GM23338 (cell line): Measurements from ENCODE around the gene TMEM8B. TPM values are rescaled to one million over a fixed set of nuclear protein-coding genes. Genes with fewer than 3 reads are reported as not detected.

Experiments
- ATAC-seq: fragments of 200-7000 bp; cut with Tn5 transposase; 3 replicates; pipeline ENCODE4 v1.9.1; 2020
- DNase-seq: peaks from one replicate; pipeline ENCODE4 v3.0.0-alpha.2; 2015; ENCODE audit warnings: low spot score
- H2AFZ ChIP-seq: fragments of 200-600 bp; sonication (generic); 2 replicates; pipeline ENCODE4 v1.8.0; 2016; ENCODE audit warnings: antibody characterized with exemption, mild to moderate bottlenecking, moderate library complexity
- H3F3A ChIP-seq: fragments of 200-600 bp; sonication (generic); replicated peaks from 2 replicates; pipeline ENCODE4 v1.8.0; 2017; ENCODE audit warnings: antibody characterized with exemption, mixed run types, low read depth
- H3K27ac ChIP-seq: fragments of 200-600 bp; sonication (generic); 2 replicates; pipeline ENCODE4 v1.6.1; 2016; ENCODE audit warnings: low read depth
- H3K27me3 ChIP-seq: fragments of 200-600 bp; sonication (generic); 2 replicates; pipeline ENCODE4 v1.8.0; 2016; ENCODE audit warnings: mild to moderate bottlenecking, mixed run types, moderate library complexity; ENCODE audit not compliant: insufficient read depth
- H3K36me3 ChIP-seq: fragments of 200-600 bp; sonication (generic); 2 replicates; pipeline ENCODE4 v1.8.0; 2016; ENCODE audit warnings: mild to moderate bottlenecking; ENCODE audit not compliant: insufficient read depth
- H3K4me1 ChIP-seq: fragments of 200-600 bp; sonication (generic); 2 replicates; pipeline ENCODE4 v1.8.0; 2016; ENCODE audit warnings: mild to moderate bottlenecking, moderate library complexity; ENCODE audit not compliant: insufficient read depth
- H3K4me2 ChIP-seq: fragments of 200-600 bp; sonication (generic); 2 replicates; pipeline ENCODE4 v1.7.1; 2017; ENCODE audit warnings: mixed run types
- H3K4me3 ChIP-seq: fragments of 200-600 bp; sonication (generic); 2 replicates; pipeline ENCODE4 v1.6.1; 2016; ENCODE audit warnings: mixed run types
- H3K79me2 ChIP-seq: fragments of 200-600 bp; sonication (generic); replicated peaks from 2 replicates; pipeline ENCODE4 v1.8.0; 2017; ENCODE audit warnings: mild to moderate bottlenecking; ENCODE audit not compliant: insufficient read depth
- H3K9me2 ChIP-seq: fragments of 200-600 bp; sonication (generic); 2 replicates; pipeline ENCODE4 v1.8.0; 2017; ENCODE audit not compliant: insufficient read depth
- H4K20me1 ChIP-seq: fragments of 200-600 bp; sonication (generic); replicated peaks from 2 replicates; pipeline ENCODE4 v1.8.0; 2017; ENCODE audit warnings: mild to moderate bottlenecking; ENCODE audit not compliant: insufficient read depth
- H3K27ac Mint-ChIP-seq: 2 replicates; pipeline ENCODE4 v1.8.0; 2020; ENCODE audit warnings: inconsistent platforms, mild to moderate bottlenecking, moderate library complexity, mixed read lengths
- H3K27me3 Mint-ChIP-seq: 3 replicates; pipeline ENCODE4 v1.8.0; 2022; ENCODE audit warnings: low read depth, mild to moderate bottlenecking, moderate library complexity, mixed read lengths, inconsistent platforms; ENCODE audit not compliant: insufficient read depth, poor library complexity
- H3K36me3 Mint-ChIP-seq: 3 replicates; pipeline ENCODE4 v1.8.0; 2021; ENCODE audit warnings: low read depth, mild to moderate bottlenecking, inconsistent platforms, moderate library complexity, mixed read lengths
- H3K4me1 Mint-ChIP-seq: 3 replicates; pipeline ENCODE4 v1.8.0; 2020; ENCODE audit warnings: mild to moderate bottlenecking, inconsistent platforms, mixed read lengths
- H3K4me3 Mint-ChIP-seq: 3 replicates; pipeline ENCODE4 v1.8.0; 2021; ENCODE audit warnings: moderate library complexity, mild to moderate bottlenecking, inconsistent platforms, mixed read lengths
- H3K9me3 Mint-ChIP-seq: 3 replicates; pipeline ENCODE4 v1.8.0; 2020; ENCODE audit warnings: moderate library complexity, mild to moderate bottlenecking, inconsistent platforms, mixed read lengths
- CREB1 ChIP-seq: fragments of 250-450 bp; sonication (Bioruptor Pico); IDR thresholded peaks from 2 replicates; pipeline ENCODE4 v1.5.0; 2020; ENCODE audit warnings: low read depth, mild to moderate bottlenecking, moderate library complexity
- EZH2 ChIP-seq: fragments of 200-600 bp; sonication (generic); IDR thresholded peaks from one replicate; pipeline ENCODE4 v1.8.0; 2017; ENCODE audit warnings: antibody characterized with exemption, mild to moderate bottlenecking, low read depth; ENCODE audit not compliant: unreplicated experiment
- EZH2phosphoT487 ChIP-seq: fragments of 200-600 bp; sonication (generic); IDR thresholded peaks from one replicate; pipeline ENCODE4 v1.8.1; 2018; ENCODE audit warnings: antibody characterized with exemption; ENCODE audit not compliant: unreplicated experiment
- STAT1 ChIP-seq: IDR thresholded peaks from one replicate; pipeline ENCODE4 v1.6.1; 2016; ENCODE audit warnings: antibody characterized with exemption; ENCODE audit not compliant: unreplicated experiment
- ZNF331 ChIP-seq: fragments of 250-450 bp; sonication (Bioruptor Pico); IDR thresholded peaks from 2 replicates; pipeline ENCODE4 v1.5.0; 2020; ENCODE audit warnings: low read depth, mild to moderate bottlenecking, moderate library complexity
- polyA plus RNA-seq: library from polyadenylated mRNA; unstranded; fragments of >200 nt; fragmentation: Nextera tagmentation; extraction: Ambion mirVana; gene quantifications from 2 replicates; pipeline ENCODE4 v1.2.1, GENCODE V29; 2016
- total RNA-seq: library from RNA; depleted of rRNA; stranded (reverse); fragments of >200 nt; shearing (Covaris generic); gene quantifications from 2 replicates; pipeline ENCODE4 v1.2.3, GENCODE V29; 2014
- TF ChIP-seq, protein P1 (sequence below): fragments of 250-450 bp; sonication (Bioruptor Pico); IDR thresholded peaks from 2 replicates; pipeline ENCODE4 v1.5.0; 2020; ENCODE audit warnings: mild to moderate bottlenecking, moderate library complexity

Gene TMEM8B
- total and polyA plus RNA-seq, 2 experiments from 2014 or later = 4.2 to 5.5 TPM

DNA sequence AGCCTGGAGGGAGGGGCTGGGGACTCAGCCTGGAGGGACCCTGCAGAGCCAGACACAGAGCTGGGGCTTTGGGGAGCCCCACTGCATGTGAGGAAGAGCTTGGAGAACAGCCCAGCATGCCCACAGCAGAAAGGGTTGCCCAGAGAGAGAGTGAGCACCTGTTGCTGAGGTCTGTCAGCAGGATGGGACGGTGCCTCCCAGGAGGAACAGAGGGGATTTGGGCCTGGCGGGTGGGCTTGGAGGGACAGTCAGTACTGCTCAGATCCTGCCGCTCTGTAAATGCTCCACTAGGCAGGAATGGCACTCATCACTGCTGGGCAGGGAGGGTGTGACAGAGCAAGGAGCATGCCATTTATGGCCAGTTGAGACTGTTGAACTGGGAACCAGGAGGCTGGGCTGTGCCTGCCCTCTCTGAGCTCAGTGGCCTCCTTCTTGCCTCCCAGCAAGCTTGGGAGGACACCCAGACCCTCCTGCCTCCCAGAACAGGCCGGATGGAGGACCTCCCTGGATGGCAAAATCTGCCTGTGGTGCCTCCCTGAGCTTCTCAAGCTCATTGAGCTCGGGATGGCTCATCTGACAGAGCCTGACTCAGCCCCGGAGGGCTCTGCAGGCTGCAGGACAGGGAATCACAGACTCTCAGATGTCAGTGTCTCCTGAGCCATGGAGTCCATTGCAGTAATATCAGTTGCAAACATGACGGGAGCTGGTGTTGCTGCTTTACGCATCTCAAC is 76.2 kb downstream of the TMEM8B start:
- peaks cover 12% of the 10 kb centered on the region for H3K27me3 Mint-ChIP-seq
- H3K36me3 Mint-ChIP-seq = no peaks in the 10 kb centered on the region
- ATAC-seq = no peak
- no peaks in the 10 kb centered on the region for H4K20me1 ChIP-seq
- H3K4me1 Mint-ChIP-seq = peaks cover 49% of the 10 kb centered on the region
- DNase-seq = no peak
- H2AFZ ChIP-seq = no peak overlapping the region; the same call in 1 of the 2 replicates
- no peaks in the 10 kb centered on the region for H3K36me3 ChIP-seq
- no peaks in the 10 kb centered on the region for H3K9me2 ChIP-seq
- peaks cover 20% of the 10 kb centered on the region for H3K4me1 ChIP-seq
- H3K9me3 Mint-ChIP-seq = no peaks in the 10 kb centered on the region
- no peaks in the 10 kb centered on the region for H3F3A ChIP-seq
- H3K4me3 ChIP-seq = no peak overlapping the region
- H3K27me3 ChIP-seq = no peaks in the 10 kb centered on the region
- no peaks in the 10 kb centered on the region for H3K79me2 ChIP-seq
- no peak overlapping the region for H3K27ac Mint-ChIP-seq
- no peak overlapping the region for H3K4me2 ChIP-seq
- no peak overlapping the region for H3K27ac ChIP-seq
- no peak overlapping the region for H3K4me3 Mint-ChIP-seq
- TF ChIP-seq, protein P1, sequence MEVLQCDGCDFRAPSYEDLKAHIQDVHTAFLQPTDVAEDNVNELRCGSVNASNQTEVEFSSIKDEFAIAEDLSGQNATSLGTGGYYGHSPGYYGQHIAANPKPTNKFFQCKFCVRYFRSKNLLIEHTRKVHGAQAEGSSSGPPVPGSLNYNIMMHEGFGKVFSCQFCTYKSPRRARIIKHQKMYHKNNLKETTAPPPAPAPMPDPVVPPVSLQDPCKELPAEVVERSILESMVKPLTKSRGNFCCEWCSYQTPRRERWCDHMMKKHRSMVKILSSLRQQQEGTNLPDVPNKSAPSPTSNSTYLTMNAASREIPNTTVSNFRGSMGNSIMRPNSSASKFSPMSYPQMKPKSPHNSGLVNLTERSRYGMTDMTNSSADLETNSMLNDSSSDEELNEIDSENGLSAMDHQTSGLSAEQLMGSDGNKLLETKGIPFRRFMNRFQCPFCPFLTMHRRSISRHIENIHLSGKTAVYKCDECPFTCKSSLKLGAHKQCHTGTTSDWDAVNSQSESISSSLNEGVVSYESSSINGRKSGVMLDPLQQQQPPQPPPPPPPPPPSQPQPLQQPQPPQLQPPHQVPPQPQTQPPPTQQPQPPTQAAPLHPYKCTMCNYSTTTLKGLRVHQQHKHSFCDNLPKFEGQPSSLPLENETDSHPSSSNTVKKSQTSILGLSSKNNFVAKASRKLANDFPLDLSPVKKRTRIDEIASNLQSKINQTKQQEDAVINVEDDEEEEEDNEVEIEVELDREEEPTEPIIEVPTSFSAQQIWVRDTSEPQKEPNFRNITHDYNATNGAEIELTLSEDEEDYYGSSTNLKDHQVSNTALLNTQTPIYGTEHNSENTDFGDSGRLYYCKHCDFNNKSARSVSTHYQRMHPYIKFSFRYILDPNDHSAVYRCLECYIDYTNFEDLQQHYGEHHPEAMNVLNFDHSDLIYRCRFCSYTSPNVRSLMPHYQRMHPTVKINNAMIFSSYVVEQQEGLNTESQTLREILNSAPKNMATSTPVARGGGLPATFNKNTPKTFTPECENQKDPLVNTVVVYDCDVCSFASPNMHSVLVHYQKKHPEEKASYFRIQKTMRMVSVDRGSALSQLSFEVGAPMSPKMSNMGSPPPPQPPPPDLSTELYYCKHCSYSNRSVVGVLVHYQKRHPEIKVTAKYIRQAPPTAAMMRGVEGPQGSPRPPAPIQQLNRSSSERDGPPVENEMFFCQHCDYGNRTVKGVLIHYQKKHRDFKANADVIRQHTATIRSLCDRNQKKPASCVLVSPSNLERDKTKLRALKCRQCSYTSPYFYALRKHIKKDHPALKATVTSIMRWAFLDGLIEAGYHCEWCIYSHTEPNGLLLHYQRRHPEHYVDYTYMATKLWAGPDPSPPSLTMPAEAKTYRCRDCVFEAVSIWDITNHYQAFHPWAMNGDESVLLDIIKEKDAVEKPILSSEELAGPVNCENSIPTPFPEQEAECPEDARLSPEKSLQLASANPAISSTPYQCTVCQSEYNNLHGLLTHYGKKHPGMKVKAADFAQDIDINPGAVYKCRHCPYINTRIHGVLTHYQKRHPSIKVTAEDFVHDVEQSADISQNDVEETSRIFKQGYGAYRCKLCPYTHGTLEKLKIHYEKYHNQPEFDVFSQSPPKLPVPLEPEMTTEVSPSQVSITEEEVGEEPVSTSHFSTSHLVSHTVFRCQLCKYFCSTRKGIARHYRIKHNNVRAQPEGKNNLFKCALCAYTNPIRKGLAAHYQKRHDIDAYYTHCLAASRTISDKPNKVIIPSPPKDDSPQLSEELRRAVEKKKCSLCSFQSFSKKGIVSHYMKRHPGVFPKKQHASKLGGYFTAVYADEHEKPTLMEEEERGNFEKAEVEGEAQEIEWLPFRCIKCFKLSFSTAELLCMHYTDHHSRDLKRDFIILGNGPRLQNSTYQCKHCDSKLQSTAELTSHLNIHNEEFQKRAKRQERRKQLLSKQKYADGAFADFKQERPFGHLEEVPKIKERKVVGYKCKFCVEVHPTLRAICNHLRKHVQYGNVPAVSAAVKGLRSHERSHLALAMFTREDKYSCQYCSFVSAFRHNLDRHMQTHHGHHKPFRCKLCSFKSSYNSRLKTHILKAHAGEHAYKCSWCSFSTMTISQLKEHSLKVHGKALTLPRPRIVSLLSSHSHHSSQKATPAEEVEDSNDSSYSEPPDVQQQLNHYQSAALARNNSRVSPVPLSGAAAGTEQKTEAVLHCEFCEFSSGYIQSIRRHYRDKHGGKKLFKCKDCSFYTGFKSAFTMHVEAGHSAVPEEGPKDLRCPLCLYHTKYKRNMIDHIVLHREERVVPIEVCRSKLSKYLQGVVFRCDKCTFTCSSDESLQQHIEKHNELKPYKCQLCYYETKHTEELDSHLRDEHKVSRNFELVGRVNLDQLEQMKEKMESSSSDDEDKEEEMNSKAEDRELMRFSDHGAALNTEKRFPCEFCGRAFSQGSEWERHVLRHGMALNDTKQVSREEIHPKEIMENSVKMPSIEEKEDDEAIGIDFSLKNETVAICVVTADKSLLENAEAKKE (CRISPR knock-in tag) = no peak
- no peak for TF ChIP-seq EZH2

DNA sequence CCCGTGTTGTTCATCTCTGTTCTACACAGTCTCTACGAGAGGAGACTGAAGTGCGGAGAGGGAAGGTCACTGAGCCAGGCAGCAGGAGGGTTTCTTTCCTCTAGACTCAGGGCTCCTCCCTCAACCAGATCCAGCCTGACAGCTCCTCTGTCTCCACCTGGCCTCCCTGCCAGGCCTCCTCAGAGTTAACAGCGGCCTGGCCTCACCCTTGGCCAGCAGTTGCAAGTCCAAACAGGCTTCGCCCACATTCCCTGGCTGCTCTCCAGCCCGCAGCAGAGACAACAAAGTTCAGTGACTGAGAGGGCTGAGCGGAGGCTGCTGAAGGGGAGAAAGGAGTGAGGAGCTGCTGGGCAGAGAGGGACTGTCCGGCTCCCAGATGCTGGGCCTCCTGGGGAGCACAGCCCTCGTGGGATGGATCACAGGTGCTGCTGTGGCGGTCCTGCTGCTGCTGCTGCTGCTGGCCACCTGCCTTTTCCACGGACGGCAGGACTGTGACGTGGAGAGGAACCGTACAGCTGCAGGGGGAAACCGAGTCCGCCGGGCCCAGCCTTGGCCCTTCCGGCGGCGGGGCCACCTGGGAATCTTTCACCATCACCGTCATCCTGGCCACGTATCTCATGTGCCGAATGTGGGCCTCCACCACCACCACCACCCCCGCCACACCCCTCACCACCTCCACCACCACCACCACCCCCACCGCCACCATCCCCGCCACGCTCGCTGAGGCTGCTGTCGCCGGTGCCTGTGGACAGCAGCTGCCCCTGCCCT is 77.1 kb downstream of the TMEM8B start, which contains the start of gene HRCT1:
Gene HRCT1, plus strand, starts transcription at position 291 of the 768 bp plus-strand sequence. Its CDS starts 86 bp downstream, at position 377.
- TF ChIP-seq EZH2 (no peak), CREB1 (no peak), EZH2phosphoT487 (no peak), STAT1 (no peak), ZNF331 (CRISPR knock-in tag) (no peak)
- Histone ChIP-seq H3K4me3 (no peak within 1 kb of the TSS), H3F3A (no peaks in the 10 kb centered on the region), H4K20me1 (no peaks in the 10 kb centered on the region), H3K27me3 (no peaks in the 10 kb centered on the region), H3K27ac (no peak within 1 kb of the TSS), H3K36me3 (no peaks in the 10 kb centered on the region), H3K79me2 (no peaks in the 10 kb centered on the region), H3K4me2 (no peak within 1 kb of the TSS), H3K4me1 (peaks cover 20% of the 10 kb centered on the region), H2AFZ (peak within 1 kb of the TSS; percentile 99), H3K9me2 (no peaks in the 10 kb centered on the region)
- Mint-ChIP-seq H3K27me3 (peaks cover 12% of the 10 kb centered on the region), H3K9me3 (no peaks in the 10 kb centered on the region), H3K27ac (0 out of 2 replicates have a peak within 1 kb of the TSS, but pooled peaks have one; percentile 38), H3K4me1 (peaks cover 55% of the 10 kb centered on the region), H3K4me3 (no peak within 1 kb of the TSS), H3K36me3 (no peaks in the 10 kb centered on the region)
- DNase-seq (no peak), ATAC-seq (no peak)
